Testis (tissue), 2 donors: ENCODE results near the gene C1orf35.

Source experiments
- CTCF ChIP-seq, 3 experiments: fragments of 450-650 bp in 2 of 3; fragments of 200-600 bp in 1 of 3; sonication (generic) in 1 of 3; IDR thresholded peaks; one replicate each; pipeline ENCODE4 v1.5.1; 2016 to 2019; ENCODE audit warnings: antibody characterized with exemption in 3 of 3, mild to moderate bottlenecking in 2 of 3, moderate library complexity in 1 of 3
- POLR2A ChIP-seq: fragments of 450-650 bp; IDR thresholded peaks from one replicate; pipeline ENCODE4 v1.6.1; 2017; ENCODE audit warnings: antibody characterized with exemption, mild to moderate bottlenecking, moderate library complexity

- no peak for TF ChIP-seq CTCF (IDR thresholded peaks at IDR 0.05)
- TF ChIP-seq POLR2A, result no peak
Observed at GRCh38 chr1:228150461-228151179, 47.5 kb upstream of the C1orf35 start.
